ENCODE results near the gene LILRA6. TPM values are rescaled to one million over a fixed set of nuclear protein-coding genes. Genes with fewer than 3 reads are reported as not detected.
"Not testable (repeated sequence)": the region's sequence is repeated elsewhere in the genome, so short reads cannot be mapped to it uniquely, and the experiment has no call there.

The LILRA6 gene
- total RNA-seq, 1 experiment from 2014 or later = not detected

DNA sequence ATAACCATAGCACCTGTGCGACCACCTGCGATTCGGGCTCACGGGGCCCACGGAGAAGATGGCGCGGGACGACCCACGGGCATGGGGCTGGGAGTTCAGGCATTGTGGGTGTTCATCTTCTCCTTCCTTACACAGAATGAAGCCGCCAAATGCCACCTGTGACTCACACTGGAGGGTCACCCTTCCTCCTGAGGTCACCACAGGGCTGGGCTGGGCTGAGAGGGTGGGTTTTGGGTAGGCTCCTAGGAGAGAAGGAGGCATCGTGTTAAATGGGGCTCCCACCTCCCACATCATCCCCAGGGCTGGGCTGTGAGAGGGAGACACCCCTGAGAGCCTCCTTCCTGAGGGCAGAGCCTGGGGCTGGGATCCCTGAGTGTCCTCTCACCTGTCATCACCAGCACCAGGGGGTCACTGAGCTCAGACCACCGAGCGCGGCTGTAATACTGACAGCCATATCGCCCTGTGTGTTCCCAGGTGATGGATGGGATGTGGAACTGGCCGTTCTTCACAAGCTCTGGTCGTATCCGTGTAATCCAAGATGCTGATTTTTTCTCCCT is 36.9 kb upstream of the LILRA6 start:
- CTCF ChIA-PET = no interaction called here

DNA sequence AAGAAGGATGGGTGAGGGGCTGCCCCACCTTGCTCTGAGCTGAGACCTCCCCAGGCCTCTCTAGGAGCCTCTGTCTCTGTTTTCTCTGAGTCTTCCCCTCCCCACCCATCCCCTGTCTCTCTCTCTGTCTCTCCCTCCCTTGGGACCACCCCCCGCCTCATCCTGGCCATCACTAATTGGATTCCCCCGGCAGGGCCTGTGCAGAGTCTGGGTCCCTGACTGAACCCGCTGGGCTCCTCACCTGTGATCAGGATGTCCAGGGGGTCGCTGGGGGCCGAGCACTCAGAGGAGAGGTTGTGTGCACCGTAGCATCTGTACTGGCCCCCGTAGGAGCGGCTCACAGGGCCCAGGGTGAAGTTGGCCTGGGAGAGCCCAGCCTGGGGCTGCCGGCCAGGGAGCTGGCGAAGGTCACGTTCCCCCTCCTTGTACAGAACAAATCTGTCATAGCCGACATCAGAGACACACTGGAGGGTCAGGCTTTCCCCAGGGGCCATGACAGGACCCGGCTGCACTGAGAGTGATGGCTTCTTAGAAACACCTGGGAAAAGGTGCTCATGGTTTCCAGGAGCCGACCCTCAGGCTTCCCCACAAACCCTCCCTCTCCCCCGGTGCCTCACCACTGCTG is 36.1 kb upstream of the LILRA6 start:
- H3K9me3 Mint-ChIP-seq (ENCODE audit: unreplicated experiment); H3K36me3 ChIP-seq (ENCODE audit: control insufficient read depth, insufficient read depth, low read length); H3K36me3 Mint-ChIP-seq (ENCODE audit: insufficient read depth, unreplicated experiment); H3K27me3 ChIP-seq (replicated peaks; ENCODE audit: control insufficient read depth, insufficient read depth, low read length); H3K4me1 ChIP-seq; DNase-seq; H3K4me1 Mint-ChIP-seq (ENCODE audit: low read depth, unreplicated experiment); H3K4me3 ChIP-seq (ENCODE audit: low read depth, low read length); H3K9me3 ChIP-seq; intact Hi-C loops (cut with micrococcal nuclease; ENCODE audit: unreplicated experiment); POLR2A ChIA-PET; BruUV-seq (replicated peaks); CTCF ChIA-PET; H3K4me3 Mint-ChIP-seq (ENCODE audit: unreplicated experiment); H3K27ac Mint-ChIP-seq (ENCODE audit: unreplicated experiment): not testable (repeated sequence)
- peaks cover 48% of the 10 kb centered on the region for H3K27me3 Mint-ChIP-seq (ENCODE audit: insufficient read depth, unreplicated experiment)

More for the DNA sequence above, 36.9 kb upstream of the LILRA6 start:
- Mint-ChIP-seq H3K27ac (ENCODE audit: unreplicated experiment) (no peak overlapping the region), H3K27me3 (ENCODE audit: insufficient read depth, unreplicated experiment) (peaks cover 44% of the 10 kb centered on the region), H3K4me3 (ENCODE audit: unreplicated experiment) (no peak overlapping the region), H3K36me3 (ENCODE audit: insufficient read depth, unreplicated experiment) (no peaks in the 10 kb centered on the region), H3K9me3 (ENCODE audit: unreplicated experiment) (no peaks in the 10 kb centered on the region), H3K4me1 (ENCODE audit: low read depth, unreplicated experiment) (no peaks in the 10 kb centered on the region)
- no peaks in the 10 kb centered on the region; the same call in 1 of the 2 replicates for H3K27me3 ChIP-seq (replicated peaks; ENCODE audit: control insufficient read depth, insufficient read depth, low read length)
- H3K9me3 ChIP-seq = no peaks in the 10 kb centered on the region
- H3K36me3 ChIP-seq (ENCODE audit: control insufficient read depth, insufficient read depth, low read length) = no peaks in the 10 kb centered on the region
- intact Hi-C loops (cut with micrococcal nuclease; ENCODE audit: unreplicated experiment) = no loop called here
- no peaks in the 10 kb centered on the region for H3K4me1 ChIP-seq
- POLR2A ChIA-PET = no interaction called here
- DNase-seq = no peak
- TF ChIP-seq, protein P1, sequence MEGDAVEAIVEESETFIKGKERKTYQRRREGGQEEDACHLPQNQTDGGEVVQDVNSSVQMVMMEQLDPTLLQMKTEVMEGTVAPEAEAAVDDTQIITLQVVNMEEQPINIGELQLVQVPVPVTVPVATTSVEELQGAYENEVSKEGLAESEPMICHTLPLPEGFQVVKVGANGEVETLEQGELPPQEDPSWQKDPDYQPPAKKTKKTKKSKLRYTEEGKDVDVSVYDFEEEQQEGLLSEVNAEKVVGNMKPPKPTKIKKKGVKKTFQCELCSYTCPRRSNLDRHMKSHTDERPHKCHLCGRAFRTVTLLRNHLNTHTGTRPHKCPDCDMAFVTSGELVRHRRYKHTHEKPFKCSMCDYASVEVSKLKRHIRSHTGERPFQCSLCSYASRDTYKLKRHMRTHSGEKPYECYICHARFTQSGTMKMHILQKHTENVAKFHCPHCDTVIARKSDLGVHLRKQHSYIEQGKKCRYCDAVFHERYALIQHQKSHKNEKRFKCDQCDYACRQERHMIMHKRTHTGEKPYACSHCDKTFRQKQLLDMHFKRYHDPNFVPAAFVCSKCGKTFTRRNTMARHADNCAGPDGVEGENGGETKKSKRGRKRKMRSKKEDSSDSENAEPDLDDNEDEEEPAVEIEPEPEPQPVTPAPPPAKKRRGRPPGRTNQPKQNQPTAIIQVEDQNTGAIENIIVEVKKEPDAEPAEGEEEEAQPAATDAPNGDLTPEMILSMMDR (IDR thresholded peaks at IDR 0.05; ENCODE audit: insufficient read depth in 1 of 2, low read depth in 1 of 2, low read length in 1 of 2, severe bottlenecking in 1 of 2, unreplicated experiment in 1 of 2) = no peak
- no peak overlapping the region for H3K4me3 ChIP-seq (ENCODE audit: low read depth, low read length)
- no TSS peak for BruUV-seq (replicated peaks)

DNA sequence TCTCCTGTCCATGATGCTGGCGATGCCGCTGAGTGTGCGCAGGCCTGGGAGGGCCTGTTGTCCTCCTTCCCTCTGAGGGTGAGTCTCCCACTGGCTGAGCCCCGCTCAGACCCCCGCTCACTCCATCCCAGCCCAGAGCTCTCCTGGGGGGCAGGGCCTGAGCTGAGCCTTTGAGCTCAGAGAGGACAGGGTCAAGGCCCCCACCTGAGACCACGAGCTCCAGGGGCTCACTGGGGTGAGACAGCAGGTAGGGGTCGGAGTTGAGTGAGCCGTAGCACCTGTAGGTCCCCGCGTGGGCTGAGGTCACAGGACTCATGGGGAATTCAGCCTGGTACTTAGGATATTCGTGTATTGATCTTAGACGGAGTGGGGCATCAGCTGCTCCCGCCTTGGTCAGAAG is 35.5 kb upstream of the LILRA6 start:
- H3K9me3 Mint-ChIP-seq (ENCODE audit: unreplicated experiment); POLR2A ChIA-PET; BruUV-seq (replicated peaks); H3K4me1 ChIP-seq; H3K36me3 ChIP-seq (ENCODE audit: control insufficient read depth, insufficient read depth, low read length); H3K4me3 ChIP-seq (ENCODE audit: low read depth, low read length); H3K27ac Mint-ChIP-seq (ENCODE audit: unreplicated experiment); H3K36me3 Mint-ChIP-seq (ENCODE audit: insufficient read depth, unreplicated experiment); H3K4me1 Mint-ChIP-seq (ENCODE audit: low read depth, unreplicated experiment); H3K27me3 ChIP-seq (replicated peaks; ENCODE audit: control insufficient read depth, insufficient read depth, low read length); H3K9me3 ChIP-seq; intact Hi-C loops (cut with micrococcal nuclease; ENCODE audit: unreplicated experiment); DNase-seq; H3K4me3 Mint-ChIP-seq (ENCODE audit: unreplicated experiment): not testable (repeated sequence)
- CTCF ChIA-PET = interaction anchor here (0.6 kb wide), 1 partner anchor 52 kb away, joined by 12 read pairs; no protein-coding TSS in a partner anchor
- H3K27me3 Mint-ChIP-seq (ENCODE audit: insufficient read depth, unreplicated experiment) = peaks cover 48% of the 10 kb centered on the region

DNA sequence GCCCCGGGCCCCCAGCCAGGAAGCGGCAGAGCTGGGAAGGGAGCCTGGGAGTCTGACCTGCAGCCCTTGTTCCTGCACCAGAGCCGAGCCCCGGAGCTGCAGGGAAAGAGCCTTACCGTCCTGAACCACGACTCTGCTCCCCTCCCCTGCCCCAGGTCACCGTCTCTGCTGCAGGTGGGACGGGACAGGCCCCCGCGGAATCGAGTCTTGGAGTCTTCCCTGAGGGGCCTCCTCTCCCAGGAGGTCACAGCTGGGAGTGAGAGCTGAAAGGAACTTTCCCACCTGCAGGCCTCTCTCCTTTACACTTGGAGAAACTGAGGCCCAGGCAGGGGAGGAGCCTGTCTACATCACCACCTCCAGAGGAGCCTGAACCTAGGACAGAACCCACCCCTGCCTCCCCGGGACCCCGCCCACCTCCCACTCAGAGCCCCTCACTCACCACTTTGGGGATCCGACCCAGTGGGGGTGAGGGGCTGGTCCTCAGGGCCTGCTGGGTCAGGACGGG is 34.6 kb upstream of the LILRA6 start:
- BruUV-seq (replicated peaks); CTCF ChIA-PET; H3K4me3 Mint-ChIP-seq (ENCODE audit: unreplicated experiment); intact Hi-C loops (cut with micrococcal nuclease; ENCODE audit: unreplicated experiment); H3K36me3 ChIP-seq (ENCODE audit: control insufficient read depth, insufficient read depth, low read length); H3K9me3 ChIP-seq; H3K27me3 ChIP-seq (replicated peaks; ENCODE audit: control insufficient read depth, insufficient read depth, low read length); H3K36me3 Mint-ChIP-seq (ENCODE audit: insufficient read depth, unreplicated experiment); H3K9me3 Mint-ChIP-seq (ENCODE audit: unreplicated experiment); H3K4me1 Mint-ChIP-seq (ENCODE audit: low read depth, unreplicated experiment); POLR2A ChIA-PET; DNase-seq; H3K4me3 ChIP-seq (ENCODE audit: low read depth, low read length); H3K27ac Mint-ChIP-seq (ENCODE audit: unreplicated experiment); H3K4me1 ChIP-seq: not testable (repeated sequence)
- H3K27me3 Mint-ChIP-seq (ENCODE audit: insufficient read depth, unreplicated experiment) = peaks cover 45% of the 10 kb centered on the region

Data from Caco-2 (cell line).